Loucy (cell line): ENCODE measurements around the gene NCK1.

ENCODE experiments used
- EZH2phosphoT487 ChIP-seq: fragments of 200-600 bp; IDR thresholded peaks from 2 replicates; pipeline ENCODE4 v1.6.1; 2018; ENCODE audit warnings: antibody characterized with exemption, mild to moderate bottlenecking, moderate library complexity, borderline replicate concordance
- TF ChIP-seq, protein P1 (sequence below): fragments of 200-600 bp; sonication (generic); conservative IDR thresholded peaks from 2 replicates; pipeline ENCODE4 v1.5.1; 2014; ENCODE audit warnings: mild to moderate bottlenecking, antibody characterized with exemption, low read length

DNA sequence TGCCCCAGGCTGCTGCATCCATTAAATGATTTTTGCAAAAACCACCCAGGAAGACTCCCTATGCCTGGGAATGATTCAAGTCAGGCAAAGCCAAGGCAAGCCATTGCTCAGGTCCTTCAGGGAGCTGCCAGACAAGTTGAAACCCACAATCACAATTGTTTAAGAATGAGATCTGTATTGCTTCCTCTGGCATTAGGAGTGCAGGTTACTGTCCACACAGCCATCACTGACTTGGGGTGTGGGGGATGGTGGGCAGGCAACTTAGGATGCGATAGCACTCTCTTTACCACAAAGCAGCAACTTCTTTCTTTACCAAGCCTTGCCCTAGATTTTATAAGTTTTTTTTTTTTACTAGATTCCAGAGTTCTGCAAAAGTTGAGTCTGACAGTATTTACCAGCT, 80.8 kb downstream of the NCK1 start:
- TF ChIP-seq, protein P1, sequence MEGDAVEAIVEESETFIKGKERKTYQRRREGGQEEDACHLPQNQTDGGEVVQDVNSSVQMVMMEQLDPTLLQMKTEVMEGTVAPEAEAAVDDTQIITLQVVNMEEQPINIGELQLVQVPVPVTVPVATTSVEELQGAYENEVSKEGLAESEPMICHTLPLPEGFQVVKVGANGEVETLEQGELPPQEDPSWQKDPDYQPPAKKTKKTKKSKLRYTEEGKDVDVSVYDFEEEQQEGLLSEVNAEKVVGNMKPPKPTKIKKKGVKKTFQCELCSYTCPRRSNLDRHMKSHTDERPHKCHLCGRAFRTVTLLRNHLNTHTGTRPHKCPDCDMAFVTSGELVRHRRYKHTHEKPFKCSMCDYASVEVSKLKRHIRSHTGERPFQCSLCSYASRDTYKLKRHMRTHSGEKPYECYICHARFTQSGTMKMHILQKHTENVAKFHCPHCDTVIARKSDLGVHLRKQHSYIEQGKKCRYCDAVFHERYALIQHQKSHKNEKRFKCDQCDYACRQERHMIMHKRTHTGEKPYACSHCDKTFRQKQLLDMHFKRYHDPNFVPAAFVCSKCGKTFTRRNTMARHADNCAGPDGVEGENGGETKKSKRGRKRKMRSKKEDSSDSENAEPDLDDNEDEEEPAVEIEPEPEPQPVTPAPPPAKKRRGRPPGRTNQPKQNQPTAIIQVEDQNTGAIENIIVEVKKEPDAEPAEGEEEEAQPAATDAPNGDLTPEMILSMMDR: no peak
- no peak for TF ChIP-seq EZH2phosphoT487
